Epithelial cell of esophagus (primary cell): ENCODE results near the gene RABIF.

ENCODE experiments used
- DNase-seq: peaks from one replicate; pipeline ENCODE4 v3.0.0; 2010; ENCODE audit warnings: low read depth
- H3K4me3 ChIP-seq: 2 replicates; pipeline ENCODE4 v1.5.1; 2011; ENCODE audit warnings: mild to moderate bottlenecking, low read length, control low read depth
- TF ChIP-seq, protein P1 (sequence below): IDR thresholded peaks from 2 replicates; pipeline ENCODE4 v1.5.1; 2011; ENCODE audit warnings: low read depth, mild to moderate bottlenecking, low read length, control low read depth, inconsistent platforms; ENCODE audit not compliant: insufficient read depth; ENCODE audit errors: missing control alignments

Gene RABIF

DNA sequence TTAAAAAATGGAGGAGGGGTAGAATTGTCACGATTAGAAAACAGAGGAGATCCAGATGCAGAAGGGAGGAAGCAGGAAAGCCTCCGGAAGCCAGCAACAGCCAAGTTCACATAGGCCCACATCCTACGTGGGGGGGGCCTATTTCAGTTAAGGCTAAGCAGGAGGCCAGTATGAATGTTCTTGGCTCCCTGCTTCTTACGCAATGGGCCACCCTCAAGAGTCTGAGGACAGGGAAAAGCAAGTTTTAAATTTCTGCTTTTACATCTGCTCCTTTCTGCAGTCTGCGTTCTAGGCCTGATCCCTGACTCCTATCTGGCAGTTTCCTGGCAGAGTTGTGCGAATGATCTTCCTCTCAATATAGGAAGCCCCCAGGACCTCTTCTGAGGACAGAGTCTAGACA, 30.6 kb downstream of the RABIF start:
- no peak overlapping the region for H3K4me3 ChIP-seq
- TF ChIP-seq, protein P1, sequence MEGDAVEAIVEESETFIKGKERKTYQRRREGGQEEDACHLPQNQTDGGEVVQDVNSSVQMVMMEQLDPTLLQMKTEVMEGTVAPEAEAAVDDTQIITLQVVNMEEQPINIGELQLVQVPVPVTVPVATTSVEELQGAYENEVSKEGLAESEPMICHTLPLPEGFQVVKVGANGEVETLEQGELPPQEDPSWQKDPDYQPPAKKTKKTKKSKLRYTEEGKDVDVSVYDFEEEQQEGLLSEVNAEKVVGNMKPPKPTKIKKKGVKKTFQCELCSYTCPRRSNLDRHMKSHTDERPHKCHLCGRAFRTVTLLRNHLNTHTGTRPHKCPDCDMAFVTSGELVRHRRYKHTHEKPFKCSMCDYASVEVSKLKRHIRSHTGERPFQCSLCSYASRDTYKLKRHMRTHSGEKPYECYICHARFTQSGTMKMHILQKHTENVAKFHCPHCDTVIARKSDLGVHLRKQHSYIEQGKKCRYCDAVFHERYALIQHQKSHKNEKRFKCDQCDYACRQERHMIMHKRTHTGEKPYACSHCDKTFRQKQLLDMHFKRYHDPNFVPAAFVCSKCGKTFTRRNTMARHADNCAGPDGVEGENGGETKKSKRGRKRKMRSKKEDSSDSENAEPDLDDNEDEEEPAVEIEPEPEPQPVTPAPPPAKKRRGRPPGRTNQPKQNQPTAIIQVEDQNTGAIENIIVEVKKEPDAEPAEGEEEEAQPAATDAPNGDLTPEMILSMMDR, result no peak
- no peak for DNase-seq

- DNase-seq, result no peak
- H3K4me3 ChIP-seq, result no peak overlapping the region
- TF ChIP-seq, protein P1, result no peak
These were observed 31.8 kb downstream of the RABIF start for GRCh38 chr1:202857136-202857610.

GRCh38 chr1:202856014-202856413, 32.9 kb downstream of the RABIF start:
- TF ChIP-seq, protein P1, result no peak
- DNase-seq, result no peak
- H3K4me3 ChIP-seq, result no peak overlapping the region

GRCh38 chr1:202854787-202855186, 34.2 kb downstream of the RABIF start:
- H3K4me3 ChIP-seq, result no peak overlapping the region
- DNase-seq, result no peak
- TF ChIP-seq, protein P1, result no peak

GRCh38 chr1:202852163-202852904, 36.6 kb downstream of the RABIF start:
- DNase-seq, result peak; percentile 83
- TF ChIP-seq, protein P1, result peak; percentile 90
- no peak overlapping the region for H3K4me3 ChIP-seq

- no peak overlapping the region for H3K4me3 ChIP-seq
- TF ChIP-seq, protein P1, result no peak
- DNase-seq, result no peak
These were observed 38.2 kb downstream of the RABIF start for GRCh38 chr1:202850593-202851362.
